ENCODE measurements around the gene ZFP57. TPM values are rescaled to one million over a fixed set of nuclear protein-coding genes. Genes with fewer than 3 reads are reported as not detected.

ZFP57 gene
- total and polyA plus RNA-seq, 2 of the 13 experiments (the other 11 are each of a cell fraction or from before 2014, with no cell fraction given), result not detected

DNA sequence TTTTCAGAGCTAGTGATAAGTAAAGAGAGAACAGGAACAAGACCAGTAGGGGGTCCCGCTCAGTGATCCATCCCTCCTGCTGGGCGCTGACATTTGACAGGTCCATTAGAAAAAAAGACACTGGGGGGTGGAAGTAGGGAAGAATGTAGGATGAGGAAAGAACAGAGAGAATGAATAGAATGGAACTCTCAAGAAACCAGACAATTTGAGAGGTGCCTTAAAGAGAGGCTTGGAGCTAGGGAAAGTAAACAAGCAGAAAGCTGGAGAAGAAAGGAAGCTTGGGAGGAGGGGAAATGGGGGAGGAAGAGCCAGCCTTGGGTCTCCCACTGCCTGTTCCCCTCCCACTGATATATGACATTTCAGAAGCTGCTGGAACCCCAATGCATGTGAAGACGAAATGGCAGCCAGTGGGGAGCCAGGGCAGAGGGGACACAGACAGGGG lies 56.4 kb downstream of the ZFP57 start (continued):
- TF ChIP-seq GATAD2A (CRISPR knock-in tag; IDR thresholded peaks at IDR 0.05) (no peak), ZNF337 (CRISPR knock-in tag; IDR thresholded peaks at IDR 0.05; ENCODE audit: borderline replicate concordance, low read depth) (no peak), ZBTB20 (CRISPR knock-in tag; IDR thresholded peaks at IDR 0.05; ENCODE audit: borderline replicate concordance, low read depth) (no peak), PRPF4 (IDR thresholded peaks at IDR 0.05; ENCODE audit: low read depth, low read length, poor library complexity, severe bottlenecking) (no peak), ZNF350 (CRISPR knock-in tag; IDR thresholded peaks at IDR 0.05; ENCODE audit: borderline replicate concordance, low read depth) (no peak), ZBTB8A (CRISPR knock-in tag; IDR thresholded peaks at IDR 0.05; ENCODE audit: borderline replicate concordance, low read depth) (no peak), ZNF10 (CRISPR knock-in tag; IDR thresholded peaks at IDR 0.05; ENCODE audit: borderline replicate concordance, low read depth) (no peak)
- TF ChIP-seq, protein P1, sequence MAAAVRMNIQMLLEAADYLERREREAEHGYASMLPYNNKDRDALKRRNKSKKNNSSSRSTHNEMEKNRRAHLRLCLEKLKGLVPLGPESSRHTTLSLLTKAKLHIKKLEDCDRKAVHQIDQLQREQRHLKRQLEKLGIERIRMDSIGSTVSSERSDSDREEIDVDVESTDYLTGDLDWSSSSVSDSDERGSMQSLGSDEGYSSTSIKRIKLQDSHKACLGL (CRISPR knock-in tag; IDR thresholded peaks at IDR 0.05), result no peak

Small RNA genes within 50 kb of the gene (small RNA-seq; reads per million reads assigned to genes)
- 0 reads per million in 3 experiments for gene SUMO2P1 (ENCODE audit: insufficient read depth in 2 of 3, insufficient read length in 3 of 3, low read depth in 2 of 3, low replicate concordance in 1 of 3)

Other genes starting within 250 kb of the ZFP57 start
- gene OR10C1, start 241.8 kb downstream of the ZFP57 start, total RNA-seq (2016; rRNA removed; fragmentation: Illumina TruSeq; extraction: Trizol), result not detected in 2 replicates
- 0.04 TPM in 1 of 2 replicates, not detected in the other for gene OR10C1, start 241.8 kb downstream of the ZFP57 start, polyA plus RNA-seq (2011; rRNA removed)
- not detected in 2 replicates for gene OR11A1, start 224.1 kb downstream of the ZFP57 start, total RNA-seq (2016; rRNA removed; fragmentation: Illumina TruSeq; extraction: Trizol)
- gene OR11A1, start 224.1 kb downstream of the ZFP57 start, polyA plus RNA-seq (2011; rRNA removed), result not detected in 2 replicates
- not detected in 2 replicates for gene OR2H1, start 224.0 kb downstream of the ZFP57 start, total RNA-seq (2016; rRNA removed; fragmentation: Illumina TruSeq; extraction: Trizol)
- 0.15 and 0.21 TPM in 2 replicates for gene OR2H1, start 224.0 kb downstream of the ZFP57 start, polyA plus RNA-seq (2011; rRNA removed)
- not detected in 2 replicates for gene MAS1L, start 193.2 kb downstream of the ZFP57 start, total RNA-seq (2016; rRNA removed; fragmentation: Illumina TruSeq; extraction: Trizol)
- not detected in 2 replicates for gene MAS1L, start 193.2 kb downstream of the ZFP57 start, polyA plus RNA-seq (2011; rRNA removed)
- gene UBD, start 121.4 kb downstream of the ZFP57 start, total RNA-seq (2016; rRNA removed; fragmentation: Illumina TruSeq; extraction: Trizol), result 172 and 244 TPM in 2 replicates
- gene UBD, start 121.4 kb downstream of the ZFP57 start, polyA plus RNA-seq (2011; rRNA removed), result 13.9 and 26.9 TPM in 2 replicates
- gene OR2H2, start 96.0 kb downstream of the ZFP57 start, total RNA-seq (2016; rRNA removed; fragmentation: Illumina TruSeq; extraction: Trizol), result not detected in 2 replicates
- gene OR2H2, start 96.0 kb downstream of the ZFP57 start, polyA plus RNA-seq (2011; rRNA removed), result not detected in 2 replicates
- 0.07 TPM in 1 of 2 replicates, not detected in the other for gene GABBR1, start 48.0 kb downstream of the ZFP57 start, total RNA-seq (2016; rRNA removed; fragmentation: Illumina TruSeq; extraction: Trizol)
- 0.37 and 0.38 TPM in 2 replicates for gene GABBR1, start 48.0 kb downstream of the ZFP57 start, polyA plus RNA-seq (2011; rRNA removed)
- gene MOG, start 24.1 kb downstream of the ZFP57 start, total RNA-seq (2016; rRNA removed; fragmentation: Illumina TruSeq; extraction: Trizol), result not detected in 2 replicates
- not detected in 2 replicates for gene MOG, start 24.1 kb downstream of the ZFP57 start, polyA plus RNA-seq (2011; rRNA removed)
- gene HLA-F, start 42.3 kb upstream of the ZFP57 start, total RNA-seq (2016; rRNA removed; fragmentation: Illumina TruSeq; extraction: Trizol), result 3.5 and 6.0 TPM in 2 replicates
- 6.1 and 9.3 TPM in 2 replicates for gene HLA-F, start 42.3 kb upstream of the ZFP57 start, polyA plus RNA-seq (2011; rRNA removed)
- gene HLA-G, start 146.7 kb upstream of the ZFP57 start, total RNA-seq (2016; rRNA removed; fragmentation: Illumina TruSeq; extraction: Trizol), result 0.15 and 0.29 TPM in 2 replicates
- 0.30 and 0.80 TPM in 2 replicates for gene HLA-G, start 146.7 kb upstream of the ZFP57 start, polyA plus RNA-seq (2011; rRNA removed)